ENCODE results near the gene PTPMT1.

The PTPMT1 gene

GRCh38 chr11:47586098-47586855, 20.9 kb downstream of the PTPMT1 start, which contains the start of gene FAM180B:
TSS of gene FAM180B (plus strand) at chr11:47586678. CDS start at chr11:47586769, 91 bp downstream.
- no peak for DNase-seq

- DNase-seq, result no peak
These were observed 21.8 kb downstream of the PTPMT1 start for GRCh38 chr11:47587039-47587716.

GRCh38 chr11:47587723-47588326, 22.4 kb downstream of the PTPMT1 start:
- no peak for DNase-seq

GRCh38 chr11:47589118-47589517, 23.7 kb downstream of the PTPMT1 start:
- DNase-seq, result no peak

- DNase-seq, result no peak
These were observed 24.2 kb downstream of the PTPMT1 start for GRCh38 chr11:47589584-47589976.

GRCh38 chr11:47589977-47590861, 24.8 kb downstream of the PTPMT1 start:
- DNase-seq, result no peak

GRCh38 chr11:47591764-47592163, 26.4 kb downstream of the PTPMT1 start:
- DNase-seq, result no peak

GRCh38 chr11:47592251-47592650, 26.9 kb downstream of the PTPMT1 start:
- DNase-seq, result no peak

- no peak for DNase-seq
These were observed 27.6 kb downstream of the PTPMT1 start for GRCh38 chr11:47592970-47593369.

- DNase-seq, result no peak
These were observed 28.1 kb downstream of the PTPMT1 start for GRCh38 chr11:47593492-47593933.

GRCh38 chr11:47593934-47594855, 28.8 kb downstream of the PTPMT1 start, which contains the start of gene C1QTNF4:
TSS of gene C1QTNF4 (minus strand) at chr11:47594411. CDS start at chr11:47590810, 3,601 bp downstream.
- no peak for DNase-seq

GRCh38 chr11:47595029-47595428, 29.6 kb downstream of the PTPMT1 start:
- no peak for DNase-seq

GRCh38 chr11:47595967-47596366, 30.6 kb downstream of the PTPMT1 start:
- DNase-seq, result no peak

GRCh38 chr11:47599902-47600301, 34.5 kb downstream of the PTPMT1 start:
- no peak for DNase-seq

- no peak for DNase-seq
These were observed 37.9 kb downstream of the PTPMT1 start for GRCh38 chr11:47603295-47603694.

GRCh38 chr11:47605921-47606320, 40.5 kb downstream of the PTPMT1 start:
- no peak for DNase-seq

GRCh38 chr11:47606731-47607130, 41.3 kb downstream of the PTPMT1 start:
- no peak for DNase-seq

- peak; percentile 89 for DNase-seq
These were observed 42.0 kb downstream of the PTPMT1 start for GRCh38 chr11:47607380-47607779.

GRCh38 chr11:47609675-47610074, 44.3 kb downstream of the PTPMT1 start:
- DNase-seq, result no peak

- no peak for DNase-seq
These were observed 46.0 kb downstream of the PTPMT1 start for GRCh38 chr11:47611348-47611794.

- no peak for DNase-seq
These were observed 49.9 kb downstream of the PTPMT1 start for GRCh38 chr11:47615249-47615648.

Measured in HCEC 1CT (cell line).